Endodermal cell (in vitro differentiated cells): ENCODE measurements around the gene KIR2DL4. TPM values are rescaled to one million over a fixed set of nuclear protein-coding genes. Genes with fewer than 3 reads are reported as not detected.
"Not testable (repeated sequence)": the region's sequence is repeated elsewhere in the genome, so short reads cannot be mapped to it uniquely, and the experiment has no call there.

Source experiments
- DNase-seq: peaks from one replicate; pipeline ENCODE4 v3.0.0-alpha.2; 2017
- H3K27ac ChIP-seq: 2 replicates; pipeline ENCODE4 v1.5.1; 2013; ENCODE audit warnings: mild to moderate bottlenecking, low read depth, low read length, moderate library complexity
- H3K27me3 ChIP-seq: 2 replicates; pipeline ENCODE4 v1.6.1; 2013; ENCODE audit warnings: mild to moderate bottlenecking, low read length, moderate library complexity; ENCODE audit not compliant: insufficient read depth, control insufficient read depth, poor library complexity, severe bottlenecking
- H3K36me3 ChIP-seq: 2 replicates; pipeline ENCODE4 v1.7.0; 2013; ENCODE audit warnings: mild to moderate bottlenecking, low read length, moderate library complexity; ENCODE audit not compliant: control insufficient read depth, insufficient read depth
- H3K4me1 ChIP-seq: one replicate; pipeline ENCODE4 v1.7.0; 2013; ENCODE audit warnings: low read length; ENCODE audit not compliant: control insufficient read depth, insufficient read depth
- H3K4me3 ChIP-seq: 2 replicates; pipeline ENCODE4 v1.5.1; 2013; ENCODE audit warnings: mild to moderate bottlenecking, low read length, moderate library complexity
- H3K9ac ChIP-seq: 2 replicates; pipeline ENCODE4 v1.6.1; 2013; ENCODE audit warnings: mild to moderate bottlenecking, low read length, moderate library complexity; ENCODE audit not compliant: poor library complexity, severe bottlenecking; ENCODE audit errors: extremely low read depth
- H3K9me3 ChIP-seq: 2 replicates; pipeline ENCODE4 v1.6.1; 2013; ENCODE audit warnings: mild to moderate bottlenecking, low read length, moderate library complexity; ENCODE audit not compliant: control insufficient read depth
- H3K27ac Mint-ChIP-seq: 2 replicates; pipeline ENCODE4 v1.8.0; 2020; ENCODE audit warnings: mixed read lengths
- H3K27me3 Mint-ChIP-seq: 2 replicates; pipeline ENCODE4 v1.8.0; 2021; ENCODE audit warnings: mild to moderate bottlenecking, mixed read lengths; ENCODE audit not compliant: insufficient read depth
- H3K36me3 Mint-ChIP-seq: 2 replicates; pipeline ENCODE4 v1.8.0; 2020; ENCODE audit warnings: low read depth, mixed read lengths
- H3K4me1 Mint-ChIP-seq: 2 replicates; pipeline ENCODE4 v1.8.0; 2020; ENCODE audit warnings: mixed read lengths
- H3K4me3 Mint-ChIP-seq: 2 replicates; pipeline ENCODE4 v1.8.0; 2020; ENCODE audit warnings: mild to moderate bottlenecking, moderate library complexity, mixed read lengths
- H3K9me3 Mint-ChIP-seq: 2 replicates; pipeline ENCODE4 v1.8.0; 2020; ENCODE audit warnings: mild to moderate bottlenecking, mixed read lengths
- WGBS, 2 experiments: methylation state at CpG; one replicate each; pipeline versions ENCODE4 v1.1.5 to v1.1.7; 2013; ENCODE audit warnings: missing lambda C conversion rate in 2 of 2, mixed read lengths in 1 of 2; ENCODE audit not compliant: insufficient coverage in 1 of 2, insufficient read length in 1 of 2; 5-methylcytosine and 5-hydroxymethylcytosine counted together
- total RNA-seq, 2 donors: library from RNA; stranded (reverse); fragmentation: NEBNext Ultra II Directional in 1 of 2; extraction: Animal tissue kit (Norgen Biotek cat#: 25700) in 1 of 2; gene quantifications; 2 replicates in 1 of 2; 3 replicates in 1 of 2; pipeline ENCODE4 v1.2.1, GENCODE V29; 2021

Gene KIR2DL4
- total RNA-seq, 2 donors from 2014 or later = not detected

GRCh38 chr19:54828064-54828463 is 24.7 kb downstream of the KIR2DL4 start:
- not testable (repeated sequence) for H3K4me3 Mint-ChIP-seq, H3K27ac ChIP-seq, H3K27ac Mint-ChIP-seq, H3K36me3 Mint-ChIP-seq, H3K27me3 Mint-ChIP-seq, H3K9me3 ChIP-seq, H3K9ac ChIP-seq, H3K4me1 ChIP-seq, H3K27me3 ChIP-seq, H3K4me1 Mint-ChIP-seq, H3K36me3 ChIP-seq, H3K4me3 ChIP-seq, DNase-seq
- WGBS, 2 experiments = 65 to 73% methylated on average over 3 to 6 of the region's 8 CpGs
- peaks cover 73% of the 10 kb centered on the region for H3K9me3 Mint-ChIP-seq

GRCh38 chr19:54832496-54832895 is 29.1 kb downstream of the KIR2DL4 start, which contains the start of gene KIR2DS4:
KIR2DS4 (plus strand) TSS chr19:54832676.
- H3K36me3 ChIP-seq, H3K4me1 ChIP-seq, H3K4me3 ChIP-seq, H3K27ac ChIP-seq, H3K27me3 ChIP-seq, DNase-seq, H3K4me1 Mint-ChIP-seq, H3K27ac Mint-ChIP-seq, H3K4me3 Mint-ChIP-seq, H3K9ac ChIP-seq, H3K36me3 Mint-ChIP-seq, H3K27me3 Mint-ChIP-seq: not testable (repeated sequence)
- 87 to 89% methylated on average over 1 to 14 of the region's 14 CpGs for WGBS, 2 experiments
- H3K9me3 Mint-ChIP-seq = peaks cover 72% of the 10 kb centered on the region
- peaks cover 21% of the 10 kb centered on the region for H3K9me3 ChIP-seq

- H3K4me1 Mint-ChIP-seq, H3K9ac ChIP-seq, H3K27me3 Mint-ChIP-seq, H3K4me1 ChIP-seq, H3K4me3 Mint-ChIP-seq, H3K4me3 ChIP-seq, H3K27ac Mint-ChIP-seq, H3K36me3 Mint-ChIP-seq, DNase-seq, H3K27ac ChIP-seq, H3K27me3 ChIP-seq, H3K36me3 ChIP-seq: not testable (repeated sequence)
- peaks cover 21% of the 10 kb centered on the region for H3K9me3 ChIP-seq
- 78 to 92% methylated on average over 2 to 5 of the region's 5 CpGs for WGBS, 2 experiments
- peaks cover 63% of the 10 kb centered on the region for H3K9me3 Mint-ChIP-seq
Observed at GRCh38 chr19:54835126-54835525, 31.7 kb downstream of the KIR2DL4 start.

- not testable (repeated sequence) for DNase-seq, H3K36me3 Mint-ChIP-seq, H3K9ac ChIP-seq, H3K27ac Mint-ChIP-seq, H3K27ac ChIP-seq, H3K27me3 Mint-ChIP-seq, H3K27me3 ChIP-seq, H3K4me1 Mint-ChIP-seq, H3K36me3 ChIP-seq, H3K4me3 Mint-ChIP-seq, H3K4me3 ChIP-seq, H3K4me1 ChIP-seq
- WGBS, 2 experiments = 64 to 75% methylated on average over 1 to 2 of the region's 2 CpGs
- H3K9me3 ChIP-seq = peaks cover 18% of the 10 kb centered on the region
- H3K9me3 Mint-ChIP-seq = peaks cover 52% of the 10 kb centered on the region
Observed at GRCh38 chr19:54837522-54837921, 34.1 kb downstream of the KIR2DL4 start.

GRCh38 chr19:54843171-54843570 is 39.8 kb downstream of the KIR2DL4 start:
- peaks cover 53% of the 10 kb centered on the region for H3K9me3 Mint-ChIP-seq
- H3K27me3 ChIP-seq, H3K4me1 Mint-ChIP-seq, H3K9me3 ChIP-seq, H3K36me3 Mint-ChIP-seq, H3K27ac Mint-ChIP-seq, H3K4me1 ChIP-seq, H3K9ac ChIP-seq, H3K36me3 ChIP-seq, H3K4me3 Mint-ChIP-seq, H3K4me3 ChIP-seq, H3K27ac ChIP-seq, H3K27me3 Mint-ChIP-seq, DNase-seq: not testable (repeated sequence)
- WGBS, 2 experiments = 71 to 72% methylated on average over 7 to 8 of the region's 8 CpGs

GRCh38 chr19:54850061-54850640 is 46.7 kb downstream of the KIR2DL4 start, which contains the start of gene KIR3DL2:
KIR3DL2 (plus strand) TSS chr19:54850443; CDS start chr19:54850476, 33 bp downstream.
- H3K4me3 Mint-ChIP-seq, DNase-seq, H3K4me1 ChIP-seq, H3K27ac Mint-ChIP-seq, H3K36me3 Mint-ChIP-seq, H3K4me1 Mint-ChIP-seq, H3K9ac ChIP-seq, H3K36me3 ChIP-seq, H3K9me3 ChIP-seq, H3K4me3 ChIP-seq, H3K27me3 Mint-ChIP-seq, H3K27me3 ChIP-seq, H3K27ac ChIP-seq: not testable (repeated sequence)
- 84 to 89% methylated on average over 4 to 14 of the region's 16 CpGs for WGBS, 2 experiments
- peaks cover 86% of the 10 kb centered on the region for H3K9me3 Mint-ChIP-seq
